Measurements from ENCODE around the gene CPNE2. TPM values are rescaled to one million over a fixed set of nuclear protein-coding genes. Genes with fewer than 3 reads are reported as not detected.

The CPNE2 gene
- total and polyA plus RNA-seq, 2 of the 8 experiments (the other 6 are each of a cell fraction or from before 2014, with no cell fraction given) = 10.6 to 39.5 TPM

- DNase-seq (ENCODE audit: low read depth in 1 of 2, low spot score in 2 of 2) = no peak
- no peak for FAIRE-seq
- TF ChIP-seq TAF7 (optimal IDR thresholded peaks at IDR 0.05; ENCODE audit: borderline replicate concordance, low read depth, low read length) (no peak), E2F6 (IDR thresholded peaks at IDR 0.05) (no peak)
Observed at GRCh38 chr16:57155702-57156350, 63.4 kb downstream of the CPNE2 start.

More at GRCh38 chr16:57155702-57156350, 63.4 kb downstream of the CPNE2 start:
- Histone ChIP-seq H2AFZ (ENCODE audit: low read length) (no peak overlapping the region), H4K91ac (replicated peaks; ENCODE audit: insufficient read length, low read length) (no peak overlapping the region), H3K9ac (replicated peaks in 1 of 4; ENCODE audit: extremely low read depth in 1 of 4, low read depth in 3 of 4, low read length in 3 of 4) (no peak overlapping the region), H3K27me3 (replicated peaks in 1 of 4; ENCODE audit: control insufficient read depth in 3 of 4, extremely low read depth in 1 of 4, insufficient read depth in 3 of 4, low read length in 3 of 4) (no peaks in the 10 kb centered on the region), H3K14ac (ENCODE audit: insufficient read length) (no peak overlapping the region), H3K56ac (replicated peaks; ENCODE audit: insufficient read length, low read depth, low read length) (no peak overlapping the region), H2BK20ac (ENCODE audit: low read length) (no peak overlapping the region), H3K79me2 (ENCODE audit: control insufficient read depth in 1 of 2, insufficient read depth in 2 of 2, low read length in 2 of 2) (no peaks in the 10 kb centered on the region), H3K4me2 (ENCODE audit: insufficient read depth in 1 of 2, low read depth in 2 of 2, low read length in 2 of 2) (no peak overlapping the region), H2BK15ac (ENCODE audit: low read length) (no peak overlapping the region), H3K36me3 (ENCODE audit: control insufficient read depth in 2 of 4, insufficient read depth in 4 of 4, low read length in 3 of 4) (peaks cover 13 to 50% (median 27%) of the 10 kb centered on the region in 4 experiments; a peak in 7 of 8 replicates), H3K27ac (ENCODE audit: low read depth, low read length) (no peak overlapping the region), H3K23ac (ENCODE audit: insufficient read length) (no peak overlapping the region), H2AK5ac (ENCODE audit: low read depth, low read length) (no peak overlapping the region), H4K8ac (ENCODE audit: extremely low read depth, insufficient read depth, low read length) (no peak overlapping the region), H3K4me1 (replicated peaks in 1 of 4; ENCODE audit: control insufficient read depth in 3 of 4, insufficient read depth in 4 of 4, low read length in 3 of 4) (peaks cover 0 to 8% (median 5%) of the 10 kb centered on the region in 4 experiments; a peak in 4 of 7 replicates), H4K5ac (ENCODE audit: insufficient read length, low read depth, low read length) (no peak overlapping the region), H3K18ac (ENCODE audit: extremely low read depth, low read length) (no peak overlapping the region), H3K23me2 (ENCODE audit: low read depth, low read length) (no peaks in the 10 kb centered on the region), H2BK120ac (replicated peaks; ENCODE audit: low read depth, low read length) (no peak overlapping the region), H4K20me1 (replicated peaks in 1 of 2; ENCODE audit: control insufficient read depth in 1 of 2, insufficient read depth in 2 of 2, low read length in 2 of 2) (no peaks in the 10 kb centered on the region), H2BK5ac (ENCODE audit: low read depth, low read length) (no peak overlapping the region), H3K4me3 (ENCODE audit: extremely low read depth in 1 of 4, insufficient read depth in 2 of 4, low read depth in 3 of 4, low read length in 4 of 4) (no peak overlapping the region), H3K4ac (replicated peaks; ENCODE audit: insufficient read length, low read depth, low read length) (no peak overlapping the region), H3K9me3 (ENCODE audit: insufficient read depth in 2 of 2, low read depth in 1 of 2, low read length in 1 of 2) (no peaks in the 10 kb centered on the region), H2BK12ac (ENCODE audit: low read depth, low read length) (no peak overlapping the region), H3K79me1 (ENCODE audit: low read depth, low read length) (no peaks in the 10 kb centered on the region)
- 95% methylated on average over 6 of the region's 6 CpGs; no CpG with 5 or more reads in 1 of the 2 experiments for WGBS, 2 experiments (ENCODE audit: extremely low coverage in 1 of 2, insufficient coverage in 1 of 2, insufficient read length in 1 of 2, insufficient replicate concordance in 2 of 2, low coverage in 1 of 2, low lambda C conversion rate in 2 of 2, missing lambda C conversion rate in 1 of 2)
- ChIA-PET POLR2A (ENCODE audit: partially characterized antibody) (interaction anchor here (0.5 to 1.9 kb wide), 3 partner anchors 14 to 1321 kb away, joined by 3 to 4 read pairs (median 3); partner anchors contain the start of genes PSME3IP1 and RSPRY1), CTCF (ENCODE audit: partially characterized antibody) (interaction anchor here (0.6 to 1.6 kb wide), 3 partner anchors 18 to 72 kb away, joined by 3 read pairs; no protein-coding TSS in a partner anchor)
